ENCODE measurements around the gene C8G.

Gene C8G

GRCh38 chr9:136973618-136974617, 28.9 kb downstream of the C8G start:
- ATAC-seq (ENCODE audit: insufficient read depth, low read depth) (no peak), DNase-seq (no peak)
- Histone ChIP-seq H3K27me3 (ENCODE audit: insufficient read depth, low read length, poor library complexity) (no peaks in the 10 kb centered on the region), H2AFZ (ENCODE audit: low read depth, low read length) (no peak overlapping the region), H3K4me1 (ENCODE audit: insufficient read depth, low read length) (no peaks in the 10 kb centered on the region), H3K79me2 (ENCODE audit: insufficient read depth, low read length) (no peaks in the 10 kb centered on the region), H3K9me3 (ENCODE audit: insufficient read depth, low read length, severe bottlenecking) (no peaks in the 10 kb centered on the region), H3K9ac (ENCODE audit: low read depth, low read length) (no peak overlapping the region), H3K4me3 (ENCODE audit: low read depth in 1 of 2, low read length in 2 of 2) (no peak overlapping the region), H3K4me2 (ENCODE audit: insufficient read depth, low read length) (no peak overlapping the region), H3K36me3 (ENCODE audit: insufficient read depth, low read length) (no peaks in the 10 kb centered on the region), H3K27ac (ENCODE audit: low read length) (no peak overlapping the region), H4K20me1 (ENCODE audit: insufficient read depth, low read length) (no peaks in the 10 kb centered on the region)
- TF ChIP-seq CTCF (IDR thresholded peaks at IDR 0.05; ENCODE audit: borderline replicate concordance, extremely low read depth, low read length, poor library complexity, severe bottlenecking) = no peak
- no peak for TF ChIP-seq EZH2 (IDR thresholded peaks at IDR 0.05; ENCODE audit: borderline replicate concordance, low read depth, low read length, severe bottlenecking)

GRCh38 chr9:136974817-136975535, 29.9 kb downstream of the C8G start:
- Histone ChIP-seq H2AFZ (ENCODE audit: low read depth, low read length) (no peak overlapping the region), H3K9me3 (ENCODE audit: insufficient read depth, low read length, severe bottlenecking) (no peaks in the 10 kb centered on the region), H3K9ac (ENCODE audit: low read depth, low read length) (no peak overlapping the region), H3K27me3 (ENCODE audit: insufficient read depth, low read length, poor library complexity) (no peaks in the 10 kb centered on the region), H3K79me2 (ENCODE audit: insufficient read depth, low read length) (no peaks in the 10 kb centered on the region), H4K20me1 (ENCODE audit: insufficient read depth, low read length) (no peaks in the 10 kb centered on the region), H3K4me1 (ENCODE audit: insufficient read depth, low read length) (no peaks in the 10 kb centered on the region), H3K4me2 (ENCODE audit: insufficient read depth, low read length) (no peak overlapping the region), H3K36me3 (ENCODE audit: insufficient read depth, low read length) (no peaks in the 10 kb centered on the region), H3K4me3 (ENCODE audit: low read depth in 1 of 2, low read length in 2 of 2) (no peak overlapping the region), H3K27ac (ENCODE audit: low read length) (no peak overlapping the region)
- no peak for DNase-seq
- ATAC-seq (ENCODE audit: insufficient read depth, low read depth) = no peak
- TF ChIP-seq EZH2 (IDR thresholded peaks at IDR 0.05; ENCODE audit: borderline replicate concordance, low read depth, low read length, severe bottlenecking) = no peak
- TF ChIP-seq CTCF (IDR thresholded peaks at IDR 0.05; ENCODE audit: borderline replicate concordance, extremely low read depth, low read length, poor library complexity, severe bottlenecking) = no peak

GRCh38 chr9:136975644-136976043, 30.6 kb downstream of the C8G start:
- Histone ChIP-seq H3K9me3 (ENCODE audit: insufficient read depth, low read length, severe bottlenecking) (no peaks in the 10 kb centered on the region), H3K79me2 (ENCODE audit: insufficient read depth, low read length) (no peaks in the 10 kb centered on the region), H3K36me3 (ENCODE audit: insufficient read depth, low read length) (no peaks in the 10 kb centered on the region), H3K4me2 (ENCODE audit: insufficient read depth, low read length) (no peak overlapping the region), H3K4me3 (ENCODE audit: low read depth in 1 of 2, low read length in 2 of 2) (no peak overlapping the region), H3K27me3 (ENCODE audit: insufficient read depth, low read length, poor library complexity) (no peaks in the 10 kb centered on the region), H4K20me1 (ENCODE audit: insufficient read depth, low read length) (no peaks in the 10 kb centered on the region), H3K4me1 (ENCODE audit: insufficient read depth, low read length) (no peaks in the 10 kb centered on the region), H2AFZ (ENCODE audit: low read depth, low read length) (no peak overlapping the region), H3K9ac (ENCODE audit: low read depth, low read length) (no peak overlapping the region), H3K27ac (ENCODE audit: low read length) (no peak overlapping the region)
- TF ChIP-seq EZH2 (IDR thresholded peaks at IDR 0.05; ENCODE audit: borderline replicate concordance, low read depth, low read length, severe bottlenecking) = no peak
- peak; percentile 33 for TF ChIP-seq CTCF (IDR thresholded peaks at IDR 0.05; ENCODE audit: borderline replicate concordance, extremely low read depth, low read length, poor library complexity, severe bottlenecking)
- no peak for ATAC-seq (ENCODE audit: insufficient read depth, low read depth)
- no peak for DNase-seq
